GM12872 (cell line): Measurements from ENCODE around the gene GRIP2.

ENCODE experiments used
- CTCF ChIP-seq: IDR thresholded peaks from 3 replicates; pipeline ENCODE4 v1.5.1; 2011; ENCODE audit warnings: low read depth, mild to moderate bottlenecking, low read length, moderate library complexity; ENCODE audit not compliant: insufficient read depth

Gene GRIP2

GRCh38 chr3:14539742-14540491, at the start of gene GRIP2:
Gene GRIP2 (minus strand): TSS chr3:14540342. CDS start chr3:14540308, 34 bp downstream.
- TF ChIP-seq CTCF, result no peak

- TF ChIP-seq CTCF, result no peak
These were observed 48.4 kb upstream of the GRIP2 start for GRCh38 chr3:14588425-14589112.

- no peak for TF ChIP-seq CTCF
These were observed 47.7 kb upstream of the GRIP2 start for GRCh38 chr3:14587740-14588360.

- no peak for TF ChIP-seq CTCF
These were observed 46.5 kb upstream of the GRIP2 start for GRCh38 chr3:14586611-14587010.

- TF ChIP-seq CTCF, result no peak
These were observed 43.5 kb upstream of the GRIP2 start for GRCh38 chr3:14583548-14584091.

- TF ChIP-seq CTCF, result no peak
These were observed 41.9 kb upstream of the GRIP2 start for GRCh38 chr3:14582045-14582410.

GRCh38 chr3:14581334-14582044, 41.3 kb upstream of the GRIP2 start:
- TF ChIP-seq CTCF, result no peak
